ENCODE results near the gene BCL2. TPM values are rescaled to one million over a fixed set of nuclear protein-coding genes. Genes with fewer than 3 reads are reported as not detected.

Gene BCL2
- total RNA-seq, 1 donor from 2014 or later = 5.2 TPM

GRCh38 chr18:63152791-63153190, 166.8 kb downstream of the BCL2 start:
- H3K36me3 ChIP-seq (ENCODE audit: control insufficient read depth, insufficient read depth, low read length) = no peaks in the 10 kb centered on the region
- H3K27me3 ChIP-seq (ENCODE audit: control insufficient read depth, insufficient read depth, low read length) = no peaks in the 10 kb centered on the region
- no peak for DNase-seq (ENCODE audit: low read depth)
- H3K4me3 ChIP-seq (ENCODE audit: low read depth, low read length) = no peak overlapping the region
- no peak for TF ChIP-seq CTCF (IDR thresholded peaks at IDR 0.05; ENCODE audit: insufficient read depth, low read length, poor library complexity, severe bottlenecking)

DNA sequence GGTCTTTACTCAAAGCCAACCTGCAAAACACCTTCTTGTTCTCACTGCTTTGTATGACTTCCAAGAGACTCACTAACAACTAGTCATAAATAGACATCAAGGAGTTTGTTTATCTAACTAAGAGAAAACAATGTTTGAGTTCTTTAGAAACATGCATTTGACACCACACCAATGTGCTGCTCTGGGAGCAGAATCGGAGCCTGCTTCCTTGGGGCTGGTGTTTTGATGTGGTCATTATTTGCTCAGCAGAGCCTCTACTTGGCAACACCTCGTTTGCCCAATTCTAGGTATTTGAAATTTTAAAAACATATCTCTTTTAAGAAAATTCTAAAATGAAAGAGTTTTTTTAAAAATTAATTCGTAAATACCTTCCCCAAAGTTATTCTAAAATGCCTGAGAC, 167.5 kb downstream of the BCL2 start:
- no peaks in the 10 kb centered on the region for H3K27me3 ChIP-seq (ENCODE audit: control insufficient read depth, insufficient read depth, low read length)
- TF ChIP-seq CTCF (IDR thresholded peaks at IDR 0.05; ENCODE audit: insufficient read depth, low read length, poor library complexity, severe bottlenecking) = no peak
- no peaks in the 10 kb centered on the region for H3K36me3 ChIP-seq (ENCODE audit: control insufficient read depth, insufficient read depth, low read length)
- no peak for DNase-seq (ENCODE audit: low read depth)
- no peak overlapping the region for H3K4me3 ChIP-seq (ENCODE audit: low read depth, low read length)

GRCh38 chr18:63151539-63151938, 168.0 kb downstream of the BCL2 start:
- DNase-seq (ENCODE audit: low read depth) = no peak
- no peak overlapping the region for H3K4me3 ChIP-seq (ENCODE audit: low read depth, low read length)
- no peaks in the 10 kb centered on the region for H3K36me3 ChIP-seq (ENCODE audit: control insufficient read depth, insufficient read depth, low read length)
- no peak for TF ChIP-seq CTCF (IDR thresholded peaks at IDR 0.05; ENCODE audit: insufficient read depth, low read length, poor library complexity, severe bottlenecking)
- H3K27me3 ChIP-seq (ENCODE audit: control insufficient read depth, insufficient read depth, low read length) = no peaks in the 10 kb centered on the region

DNA sequence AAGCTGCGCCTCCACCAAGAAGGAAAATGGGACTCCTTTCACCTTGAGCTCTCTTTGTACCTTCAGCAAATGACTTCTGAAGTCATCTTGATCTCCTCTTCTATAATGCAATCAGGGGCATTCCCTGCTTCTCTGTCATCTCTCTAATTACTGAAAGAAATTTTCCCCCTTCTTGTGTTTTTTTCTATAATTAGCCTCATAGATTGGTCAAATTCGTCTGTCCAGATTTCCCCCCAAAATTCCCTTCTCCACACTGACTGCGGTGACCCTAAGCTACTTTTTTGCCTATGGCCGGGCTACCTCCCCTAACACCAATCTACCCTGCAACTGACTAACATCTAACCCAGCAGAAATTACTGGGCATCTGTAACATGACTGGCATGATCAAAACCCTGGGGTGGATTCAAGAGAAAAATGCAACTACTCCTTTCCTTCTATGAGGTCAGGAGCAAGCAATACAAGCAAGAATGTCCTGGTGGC, 168.6 kb downstream of the BCL2 start:
- no peak overlapping the region for H3K4me3 ChIP-seq (ENCODE audit: low read depth, low read length)
- no peaks in the 10 kb centered on the region for H3K36me3 ChIP-seq (ENCODE audit: control insufficient read depth, insufficient read depth, low read length)
- no peaks in the 10 kb centered on the region for H3K27me3 ChIP-seq (ENCODE audit: control insufficient read depth, insufficient read depth, low read length)
- TF ChIP-seq CTCF (IDR thresholded peaks at IDR 0.05; ENCODE audit: insufficient read depth, low read length, poor library complexity, severe bottlenecking) = no peak
- DNase-seq (ENCODE audit: low read depth) = no peak

GRCh38 chr18:63150326-63150725, 169.2 kb downstream of the BCL2 start:
- no peaks in the 10 kb centered on the region for H3K36me3 ChIP-seq (ENCODE audit: control insufficient read depth, insufficient read depth, low read length)
- TF ChIP-seq CTCF (IDR thresholded peaks at IDR 0.05; ENCODE audit: insufficient read depth, low read length, poor library complexity, severe bottlenecking) = no peak
- H3K4me3 ChIP-seq (ENCODE audit: low read depth, low read length) = no peak overlapping the region
- no peak for DNase-seq (ENCODE audit: low read depth)
- no peaks in the 10 kb centered on the region for H3K27me3 ChIP-seq (ENCODE audit: control insufficient read depth, insufficient read depth, low read length)

DNA sequence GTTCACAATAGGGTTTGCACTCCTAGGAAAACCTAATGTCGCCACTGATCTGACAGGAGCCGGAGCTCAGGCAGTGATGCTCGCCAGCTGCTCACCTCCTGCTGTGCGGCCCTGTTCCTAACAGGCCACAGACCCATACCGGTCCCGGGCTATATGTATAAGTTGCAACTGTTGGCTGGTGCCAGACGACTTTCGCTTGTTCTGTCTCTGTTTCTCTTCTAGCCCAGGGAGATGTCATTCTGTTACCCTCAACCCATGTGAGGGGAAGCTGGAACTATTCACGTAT, 170.3 kb downstream of the BCL2 start:
- no peaks in the 10 kb centered on the region for H3K36me3 ChIP-seq (ENCODE audit: control insufficient read depth, insufficient read depth, low read length)

More for the DNA sequence above, 170.3 kb downstream of the BCL2 start:
- DNase-seq (ENCODE audit: low read depth) = no peak
- Histone ChIP-seq H3K27me3 (ENCODE audit: control insufficient read depth, insufficient read depth, low read length) (no peaks in the 10 kb centered on the region), H3K4me3 (ENCODE audit: low read depth, low read length) (no peak overlapping the region)
- no peak for TF ChIP-seq CTCF (IDR thresholded peaks at IDR 0.05; ENCODE audit: insufficient read depth, low read length, poor library complexity, severe bottlenecking)
